Liver (tissue), 9 donors: ENCODE measurements around the gene OR2W3. TPM values are rescaled to one million over a fixed set of nuclear protein-coding genes. Genes with fewer than 3 reads are reported as not detected.

Experiments used
- DNase-seq: peaks from one replicate; pipeline ENCODE4 v3.0.0-alpha.2; 2017; ENCODE audit warnings: low spot score
- H3K27ac ChIP-seq, 2 donors: one replicate each; pipeline ENCODE4 v1.7.0; 2013; ENCODE audit warnings: inconsistent platforms in 2 of 2, low read length in 2 of 2, control low read depth in 1 of 2, low read depth in 1 of 2, mild to moderate bottlenecking in 1 of 2
- H3K27me3 ChIP-seq, 4 donors: one replicate each; pipeline versions ENCODE4 v1.6.1 to v1.7.0; 2013; ENCODE audit warnings: low read length in 3 of 4, inconsistent platforms in 1 of 4, mild to moderate bottlenecking in 1 of 4, moderate library complexity in 1 of 4; ENCODE audit not compliant: control insufficient read depth in 4 of 4, insufficient read depth in 4 of 4
- H3K36me3 ChIP-seq, 4 donors: one replicate each; pipeline versions ENCODE4 v1.6.1 to v1.7.0; 2013; ENCODE audit warnings: low read length in 3 of 4, mild to moderate bottlenecking in 3 of 4, low read depth in 1 of 4, moderate library complexity in 1 of 4; ENCODE audit not compliant: control insufficient read depth in 4 of 4, insufficient read depth in 3 of 4
- H3K4me1 ChIP-seq, 4 donors: one replicate each; pipeline versions ENCODE4 v1.6.1 to v1.7.0; 2013; ENCODE audit warnings: low read length in 3 of 4, mild to moderate bottlenecking in 3 of 4, moderate library complexity in 1 of 4; ENCODE audit not compliant: control insufficient read depth in 4 of 4, insufficient read depth in 4 of 4
- H3K4me3 ChIP-seq, 3 donors: one replicate each; pipeline versions ENCODE4 v1.6.1 to v1.7.0; 2013; ENCODE audit warnings: low read length in 3 of 3, control low read depth in 1 of 3, low read depth in 1 of 3, mild to moderate bottlenecking in 1 of 3
- H3K9ac ChIP-seq, 2 donors: one replicate each; pipeline ENCODE4 v1.7.0; 2013; ENCODE audit warnings: low read length in 2 of 2, mild to moderate bottlenecking in 2 of 2, moderate library complexity in 2 of 2, control low read depth in 1 of 2, low read depth in 1 of 2
- H3K9me3 ChIP-seq, 4 donors: one replicate each; pipeline versions ENCODE4 v1.6.1 to v1.7.0; 2013; ENCODE audit warnings: low read length in 3 of 4; ENCODE audit not compliant: control insufficient read depth in 4 of 4
- ATF3 ChIP-seq: IDR thresholded peaks from 2 replicates; pipeline ENCODE4 v1.6.1; 2016; ENCODE audit warnings: antibody characterized with exemption
- CTCF ChIP-seq: fragments of 150-350 bp; IDR thresholded peaks from 2 replicates; pipeline ENCODE4 v1.5.1; 2017; ENCODE audit warnings: improper control_type of control experiment, low read depth, low read length; ENCODE audit not compliant: missing input control
- EGR1 ChIP-seq, 2 donors: IDR thresholded peaks; 2 replicates each; pipeline ENCODE4 v1.6.1; 2016 to 2018; ENCODE audit warnings: antibody characterized with exemption in 2 of 2, low read depth in 2 of 2
- FOXA1 ChIP-seq: IDR thresholded peaks from 2 replicates; pipeline ENCODE4 v1.6.1; 2016; ENCODE audit warnings: antibody characterized with exemption
- FOXA2 ChIP-seq: IDR thresholded peaks from 2 replicates; pipeline ENCODE4 v1.6.1; 2016; ENCODE audit warnings: antibody characterized with exemption
- GABPA ChIP-seq, 2 donors: IDR thresholded peaks in 1 of 2; conservative IDR thresholded peaks in 1 of 2; 2 replicates each; pipeline ENCODE4 v1.6.1; 2016; ENCODE audit warnings: antibody characterized with exemption in 2 of 2, mild to moderate bottlenecking in 1 of 2, moderate library complexity in 1 of 2
- HNF4A ChIP-seq, 2 donors: conservative IDR thresholded peaks; 2 replicates each; pipeline ENCODE4 v1.6.1; 2016; ENCODE audit warnings: antibody characterized with exemption in 2 of 2, mild to moderate bottlenecking in 2 of 2
- HNF4G ChIP-seq: IDR thresholded peaks from 2 replicates; pipeline ENCODE4 v1.6.1; 2016; ENCODE audit warnings: antibody characterized with exemption
- JUND ChIP-seq, 2 donors: IDR thresholded peaks; 2 replicates each; pipeline ENCODE4 v1.6.1; 2016; ENCODE audit warnings: antibody characterized with exemption in 2 of 2
- MAX ChIP-seq: IDR thresholded peaks from 2 replicates; pipeline ENCODE4 v1.6.1; 2016; ENCODE audit warnings: antibody characterized with exemption
- NR2F2 ChIP-seq: IDR thresholded peaks from 2 replicates; pipeline ENCODE4 v1.6.1; 2016; ENCODE audit warnings: antibody characterized with exemption
- RAD21 ChIP-seq, 2 donors: IDR thresholded peaks; 2 replicates each; pipeline ENCODE4 v1.6.1; 2016; ENCODE audit warnings: antibody characterized with exemption in 2 of 2, mild to moderate bottlenecking in 2 of 2
- REST ChIP-seq: IDR thresholded peaks from 2 replicates; pipeline ENCODE4 v1.6.1; 2016; ENCODE audit warnings: antibody characterized with exemption, mild to moderate bottlenecking
- RXRA ChIP-seq, 2 donors: IDR thresholded peaks; 2 replicates each; pipeline ENCODE4 v1.6.1; 2017 to 2018; ENCODE audit warnings: antibody characterized with exemption in 2 of 2, mild to moderate bottlenecking in 1 of 2
- SP1 ChIP-seq: IDR thresholded peaks from 2 replicates; pipeline ENCODE4 v1.6.1; 2018; ENCODE audit warnings: antibody characterized with exemption, mild to moderate bottlenecking
- TAF1 ChIP-seq: conservative IDR thresholded peaks from 2 replicates; pipeline ENCODE4 v1.6.1; 2016; ENCODE audit warnings: antibody characterized with exemption, mild to moderate bottlenecking
- YY1 ChIP-seq: IDR thresholded peaks from 2 replicates; pipeline ENCODE4 v1.6.1; 2016; ENCODE audit warnings: antibody characterized with exemption, mild to moderate bottlenecking
- ZBTB33 ChIP-seq: IDR thresholded peaks from 2 replicates; pipeline ENCODE4 v1.6.1; 2016; ENCODE audit warnings: antibody characterized with exemption
- WGBS: extraction: QIAGEN DNeasy Blood & Tissue Kit; methylation state at CpG from one replicate; pipeline ENCODE4 v1.1.7; 2013; 5-methylcytosine and 5-hydroxymethylcytosine counted together
- polyA plus RNA-seq, 2 donors: library from polyadenylated mRNA; stranded (reverse) in 1 of 2; unstranded in 1 of 2; fragments of 200-250 nt in 1 of 2; fragments of >200 nt in 1 of 2; fragmentation: Nextera tagmentation in 1 of 2; extraction: Ambion mirVana in 1 of 2; gene quantifications; one replicate each; pipeline versions ENCODE4 v1.2.1 to v1.2.3, GENCODE V29; 2013 to 2015
- total RNA-seq, 2 donors: library from RNA; depleted of rRNA; stranded (reverse); fragments of >200 nt; gene quantifications; one replicate each; pipeline ENCODE4 v1.2.3, GENCODE V29; 2014
- donor health status: healthy.
- donor health status: healthy.
- donor health status: healthy.
- donor health status: healthy.
- donor health status: healthy.

Gene OR2W3
- total and polyA plus RNA-seq, 4 donors: 13.4 TPM; not detected in 3

- Histone ChIP-seq H3K27ac (no peak overlapping the region), H3K4me1 (no peaks in the 10 kb centered on the region), H3K9ac (no peak overlapping the region), H3K36me3 (no peaks in the 10 kb centered on the region), H3K4me3 (no peak overlapping the region), H3K9me3 (no peaks in the 10 kb centered on the region), H3K27me3 (no peaks in the 10 kb centered on the region)
- TF ChIP-seq NR2F2 (no peak), JUND (IDR thresholded peaks at IDR 0.05) (no peak), RXRA (IDR thresholded peaks at IDR 0.05) (no peak), MAX (no peak), EGR1 (IDR thresholded peaks at IDR 0.05; ENCODE audit: low read depth in 2 of 2) (no peak), REST (no peak)
- 51% methylated on average over 1 of the region's 1 CpG for WGBS
- DNase-seq: no peak
Observed at GRCh38 chr1:247849616-247850015, 45.8 kb upstream of the OR2W3 start.

GRCh38 chr1:247854899-247855545 lies 40.4 kb upstream of the OR2W3 start:
- peaks cover 0 to 7% (median 3%) of the 10 kb centered on the region in 4 donors for H3K27me3 ChIP-seq
- DNase-seq: peak; percentile 89

More at GRCh38 chr1:247854899-247855545, 40.4 kb upstream of the OR2W3 start:
- no peak overlapping the region for H3K9ac ChIP-seq
- no peak overlapping the region for H3K27ac ChIP-seq
- TF ChIP-seq TAF1: no peak
- TF ChIP-seq ATF3: no peak
- TF ChIP-seq JUND (IDR thresholded peaks at IDR 0.05): no peak
- TF ChIP-seq CTCF: no peak
- TF ChIP-seq SP1: no peak
- TF ChIP-seq EGR1 (IDR thresholded peaks at IDR 0.05; ENCODE audit: low read depth in 2 of 2): no peak
- no peak for TF ChIP-seq RXRA (IDR thresholded peaks at IDR 0.05)
- TF ChIP-seq ZBTB33: no peak
- no peak for TF ChIP-seq NR2F2
- TF ChIP-seq YY1: no peak
- no peak for TF ChIP-seq GABPA (IDR thresholded peaks at IDR 0.05 in 1 of 2, conservative IDR thresholded peaks at IDR 0.05 in 1 of 2)
- no peak for TF ChIP-seq MAX
- no peak for TF ChIP-seq HNF4A (conservative IDR thresholded peaks at IDR 0.05)
- no peak for TF ChIP-seq HNF4G
- TF ChIP-seq REST: no peak
- no peak for TF ChIP-seq RAD21 (IDR thresholded peaks at IDR 0.05)
- TF ChIP-seq FOXA2: no peak
- TF ChIP-seq FOXA1: no peak
- 74% methylated on average over 14 of the region's 14 CpGs for WGBS
- H3K36me3 ChIP-seq: no peaks in the 10 kb centered on the region
- no peaks in the 10 kb centered on the region for H3K9me3 ChIP-seq
- H3K4me1 ChIP-seq: peaks cover 0 to 8% (median 3%) of the 10 kb centered on the region in 4 donors
- H3K4me3 ChIP-seq: no peak overlapping the region
